HEK293 (cell line): ENCODE measurements around the gene DAO.

ENCODE experiments used
- CTCF ChIA-PET: fragments of 350-600 bp; formaldehyde crosslinking; extraction: SDS; loops from one replicate; lab custom pipeline; 2021; ENCODE audit warnings: antibody characterized with exemption; lab: Yijun Ruan, JAX
- POLR2A ChIA-PET: fragments of 300-600 bp; formaldehyde crosslinking; extraction: SDS; loops from one replicate; lab custom pipeline; 2020; ENCODE audit warnings: antibody characterized with exemption, inconsistent platforms; lab: Yijun Ruan, JAX
- H3K27ac ChIP-seq: fragments of 200-500 bp; sonication (Bioruptor generic); 2 replicates; pipeline ENCODE4 v1.5.1; 2014; ENCODE audit warnings: low read depth, low read length, control low read depth, inconsistent platforms; ENCODE audit errors: extremely low read depth
- H3K36me3 ChIP-seq, 2 experiments: fragments of 200-500 bp in 1 of 2; sonication (Bioruptor generic) in 1 of 2; 1 replicate in 1 of 2; 2 replicates in 1 of 2; pipeline ENCODE4 v1.5.1; 2014 to 2017; ENCODE audit warnings: inconsistent platforms in 2 of 2, low read length in 2 of 2; ENCODE audit not compliant: control insufficient read depth in 2 of 2, insufficient read depth in 1 of 2
- H3K4me1 ChIP-seq: fragments of 200-500 bp; sonication (Bioruptor generic); 2 replicates; pipeline ENCODE4 v1.5.1; 2014; ENCODE audit warnings: mild to moderate bottlenecking, low read length, inconsistent platforms; ENCODE audit not compliant: control insufficient read depth, insufficient read depth
- H3K4me3 ChIP-seq: 2 replicates; pipeline ENCODE4 v1.5.1; 2011; ENCODE audit warnings: low read depth, mild to moderate bottlenecking, control low read depth, low read length, moderate library complexity
- H3K9me3 ChIP-seq: fragments of 200-500 bp; sonication (Bioruptor generic); 2 replicates; pipeline ENCODE4 v1.5.1; 2014; ENCODE audit warnings: low read depth, low read length, inconsistent platforms; ENCODE audit not compliant: control insufficient read depth, insufficient read depth
- EGR2 ChIP-seq: fragments of 450-650 bp; formaldehyde crosslinking; IDR thresholded peaks from 2 replicates; pipeline ENCODE4 v1.5.1; 2016; ENCODE audit warnings: low read depth, missing biosample characterization, missing genetic modification characterization
- KLF10 ChIP-seq: fragments of 450-650 bp; IDR thresholded peaks from 2 replicates; pipeline ENCODE4 v1.5.1; 2018; ENCODE audit warnings: missing biosample characterization, mild to moderate bottlenecking, missing genetic modification characterization
- SP3 ChIP-seq: fragments of 450-650 bp; formaldehyde crosslinking; IDR thresholded peaks from 2 replicates; pipeline ENCODE4 v1.5.1; 2016; ENCODE audit warnings: missing biosample characterization, missing genetic modification characterization
- TRIM28 ChIP-seq: IDR thresholded peaks from 2 replicates; pipeline ENCODE4 v1.6.1; 2011; ENCODE audit warnings: low read length, control low read depth, borderline replicate concordance
- ZEB2 ChIP-seq: fragments of 450-650 bp; formaldehyde crosslinking; IDR thresholded peaks from 2 replicates; pipeline ENCODE4 v1.5.1; 2016; ENCODE audit warnings: missing biosample characterization, missing genetic modification characterization
- ZIC2 ChIP-seq: fragments of 450-650 bp; formaldehyde crosslinking; IDR thresholded peaks from 2 replicates; pipeline ENCODE4 v1.5.1; 2016; ENCODE audit warnings: missing biosample characterization, missing genetic modification characterization
- ZNF114 ChIP-seq: fragments of 450-650 bp; formaldehyde crosslinking; IDR thresholded peaks from 2 replicates; pipeline ENCODE4 v1.5.0; 2017; ENCODE audit warnings: missing biosample characterization, missing genetic modification characterization
- ZNF140 ChIP-seq: fragments of 450-650 bp; formaldehyde crosslinking; IDR thresholded peaks from 2 replicates; pipeline ENCODE4 v1.5.1; 2016; ENCODE audit warnings: missing biosample characterization, missing genetic modification characterization
- ZNF155 ChIP-seq: fragments of 450-650 bp; formaldehyde crosslinking; IDR thresholded peaks from 2 replicates; pipeline ENCODE4 v1.5.1; 2016; ENCODE audit warnings: missing biosample characterization, missing genetic modification characterization
- ZNF202 ChIP-seq: fragments of 450-650 bp; formaldehyde crosslinking; IDR thresholded peaks from 2 replicates; pipeline ENCODE4 v1.5.1; 2016; ENCODE audit warnings: missing biosample characterization, missing genetic modification characterization, borderline replicate concordance
- ZNF211 ChIP-seq: fragments of 450-650 bp; formaldehyde crosslinking; IDR thresholded peaks from 2 replicates; pipeline ENCODE4 v1.5.1; 2016; ENCODE audit warnings: low read depth, missing biosample characterization, missing genetic modification characterization
- ZNF23 ChIP-seq: fragments of 450-650 bp; formaldehyde crosslinking; IDR thresholded peaks from 2 replicates; pipeline ENCODE4 v1.5.1; 2016; ENCODE audit warnings: missing biosample characterization, missing genetic modification characterization, borderline replicate concordance
- ZNF302 ChIP-seq: fragments of 450-650 bp; formaldehyde crosslinking; IDR thresholded peaks from 2 replicates; pipeline ENCODE4 v1.5.1; 2016; ENCODE audit warnings: missing biosample characterization, missing genetic modification characterization, low read depth
- ZNF391 ChIP-seq: fragments of 450-650 bp; formaldehyde crosslinking; IDR thresholded peaks from 2 replicates; pipeline ENCODE4 v1.5.1; 2016; ENCODE audit warnings: low read depth, missing biosample characterization, missing genetic modification characterization, borderline replicate concordance
- ZNF423 ChIP-seq: fragments of 450-650 bp; formaldehyde crosslinking; IDR thresholded peaks from 2 replicates; pipeline ENCODE4 v1.5.1; 2016; ENCODE audit warnings: missing biosample characterization, missing genetic modification characterization
- ZNF426 ChIP-seq: fragments of 450-650 bp; formaldehyde crosslinking; IDR thresholded peaks from 2 replicates; pipeline ENCODE4 v1.5.1; 2017; ENCODE audit warnings: missing biosample characterization, missing genetic modification characterization, mild to moderate bottlenecking, inconsistent platforms, moderate library complexity
- ZNF433 ChIP-seq: fragments of 450-650 bp; formaldehyde crosslinking; IDR thresholded peaks from 2 replicates; pipeline ENCODE4 v1.5.1; 2016; ENCODE audit warnings: missing biosample characterization, missing genetic modification characterization, low read depth
- ZNF473 ChIP-seq: fragments of 450-650 bp; formaldehyde crosslinking; IDR thresholded peaks from 2 replicates; pipeline ENCODE4 v1.5.1; 2017; ENCODE audit warnings: missing biosample characterization, missing genetic modification characterization
- ZNF510 ChIP-seq: fragments of 450-650 bp; formaldehyde crosslinking; IDR thresholded peaks from 2 replicates; pipeline ENCODE4 v1.5.1; 2018; ENCODE audit warnings: mild to moderate bottlenecking, missing genetic modification characterization, missing biosample characterization; ENCODE audit not compliant: insufficient replicate concordance
- ZNF571 ChIP-seq: fragments of 450-650 bp; formaldehyde crosslinking; IDR thresholded peaks from 2 replicates; pipeline ENCODE4 v1.5.0; 2017; ENCODE audit warnings: missing biosample characterization, missing genetic modification characterization
- ZNF580 ChIP-seq: fragments of 450-650 bp; formaldehyde crosslinking; IDR thresholded peaks from 2 replicates; pipeline ENCODE4 v1.5.1; 2016; ENCODE audit warnings: missing biosample characterization, missing genetic modification characterization
- ZNF664 ChIP-seq: fragments of 450-650 bp; formaldehyde crosslinking; IDR thresholded peaks from 2 replicates; pipeline ENCODE4 v1.5.1; 2016; ENCODE audit warnings: missing biosample characterization, missing genetic modification characterization
- ZNF701 ChIP-seq: fragments of 450-650 bp; formaldehyde crosslinking; IDR thresholded peaks from 2 replicates; pipeline ENCODE4 v1.5.1; 2016; ENCODE audit warnings: missing biosample characterization, missing genetic modification characterization
- ZSCAN23 ChIP-seq: fragments of 450-650 bp; formaldehyde crosslinking; IDR thresholded peaks from 2 replicates; pipeline ENCODE4 v1.5.1; 2016; ENCODE audit warnings: missing biosample characterization, missing genetic modification characterization
- ZXDB ChIP-seq: fragments of 450-650 bp; formaldehyde crosslinking; IDR thresholded peaks from 2 replicates; pipeline ENCODE4 v1.5.1; 2016; ENCODE audit warnings: missing biosample characterization, missing genetic modification characterization
- TF ChIP-seq, protein P1 (sequence below): fragments of 450-650 bp; IDR thresholded peaks from 2 replicates; pipeline ENCODE4 v1.5.1; 2018; ENCODE audit warnings: missing biosample characterization, missing genetic modification characterization

The DAO gene

DNA sequence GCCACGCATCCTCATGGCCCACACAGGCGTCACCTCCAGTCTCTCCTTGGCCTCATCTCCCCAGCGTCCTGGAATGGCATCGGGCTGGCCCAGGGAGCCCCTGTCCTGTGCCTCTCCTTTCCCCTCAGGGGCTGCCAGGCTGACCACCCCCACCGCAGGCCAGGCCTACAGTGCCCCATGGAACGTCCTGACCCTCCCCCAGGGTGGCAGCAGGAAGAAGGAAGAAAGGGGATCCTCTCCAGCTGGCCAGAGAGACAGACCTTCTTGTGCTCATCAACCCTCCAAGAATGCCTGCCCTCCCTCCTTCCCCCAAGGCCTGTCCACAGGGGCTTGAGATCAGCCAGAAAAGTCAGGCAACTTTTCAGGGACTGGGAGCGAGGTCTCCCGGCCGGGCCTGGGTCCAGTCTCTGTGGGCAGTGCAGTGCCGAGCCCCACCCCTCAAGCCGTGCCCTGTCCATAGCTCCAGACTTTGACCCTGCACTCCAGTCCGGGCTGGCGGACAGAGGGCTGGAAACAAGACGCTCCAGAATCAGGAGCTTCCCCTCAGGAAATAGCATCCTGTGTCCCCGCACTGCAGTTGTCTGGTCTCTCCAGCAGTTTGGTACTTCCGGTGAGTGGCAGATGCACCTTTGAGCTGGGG lies at the start of gene DAO:
TSS of gene DAO (plus strand) at position 478 of the 640 bp plus-strand sequence. CDS start 4,915 bp downstream, outside the sequence.
- POLR2A ChIA-PET, result no interaction called here
- CTCF ChIA-PET, result interaction anchor here (0.6 to 1.7 kb wide), 6 partner anchors 9 to 739 kb away, joined by 3 to 4 read pairs (median 3); no protein-coding TSS in a partner anchor
- Histone ChIP-seq H3K36me3 (no peaks in the 10 kb centered on the region), H3K4me1 (no peaks in the 10 kb centered on the region), H3K9me3 (no peaks in the 10 kb centered on the region), H3K27ac (no peak within 1 kb of the TSS), H3K4me3 (no peak within 1 kb of the TSS)
- TF ChIP-seq ZNF140 (tag by site-specific recombination) (no peak), ZNF510 (tag by site-specific recombination) (no peak), ZNF114 (tag by site-specific recombination) (no peak), ZNF473 (no peak), ZNF202 (tag by site-specific recombination) (no peak), ZSCAN23 (tag by site-specific recombination) (no peak), ZNF571 (tag by site-specific recombination) (no peak), ZIC2 (tag by site-specific recombination) (no peak), TRIM28 (no peak), ZNF580 (tag by site-specific recombination) (no peak), EGR2 (tag by site-specific recombination) (no peak)

- Histone ChIP-seq H3K4me1 (peaks cover 5% of the 10 kb centered on the region), H3K36me3 (peaks cover 8 to 56% of the 10 kb centered on the region in 2 experiments; a peak in 2 of 3 replicates), H3K9me3 (no peaks in the 10 kb centered on the region), H3K27ac (no peak overlapping the region), H3K4me3 (no peak overlapping the region)
- ChIA-PET CTCF (interaction anchor here (1.8 kb wide), 1 partner anchor 27 kb away, joined by 8 read pairs; no protein-coding TSS in a partner anchor), POLR2A (no interaction called here)
- no peak for TF ChIP-seq ZNF433
- TF ChIP-seq KLF10 (tag by site-specific recombination), result no peak
- no peak for TF ChIP-seq ZXDB (tag by site-specific recombination)
- no peak for TF ChIP-seq ZNF426
- TF ChIP-seq, protein P1, sequence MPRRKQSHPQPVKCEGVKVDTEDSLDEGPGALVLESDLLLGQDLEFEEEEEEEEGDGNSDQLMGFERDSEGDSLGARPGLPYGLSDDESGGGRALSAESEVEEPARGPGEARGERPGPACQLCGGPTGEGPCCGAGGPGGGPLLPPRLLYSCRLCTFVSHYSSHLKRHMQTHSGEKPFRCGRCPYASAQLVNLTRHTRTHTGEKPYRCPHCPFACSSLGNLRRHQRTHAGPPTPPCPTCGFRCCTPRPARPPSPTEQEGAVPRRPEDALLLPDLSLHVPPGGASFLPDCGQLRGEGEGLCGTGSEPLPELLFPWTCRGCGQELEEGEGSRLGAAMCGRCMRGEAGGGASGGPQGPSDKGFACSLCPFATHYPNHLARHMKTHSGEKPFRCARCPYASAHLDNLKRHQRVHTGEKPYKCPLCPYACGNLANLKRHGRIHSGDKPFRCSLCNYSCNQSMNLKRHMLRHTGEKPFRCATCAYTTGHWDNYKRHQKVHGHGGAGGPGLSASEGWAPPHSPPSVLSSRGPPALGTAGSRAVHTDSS, result no peak
- no peak for TF ChIP-seq ZNF473
- no peak for TF ChIP-seq ZEB2 (tag by site-specific recombination)
- TF ChIP-seq SP3 (tag by site-specific recombination), result no peak
- no peak for TF ChIP-seq ZNF701 (tag by site-specific recombination)
These were observed 48.4 kb upstream of the DAO start for GRCh38 chr12:108831309-108831991.

GRCh38 chr12:108832208-108832607 lies 47.7 kb upstream of the DAO start:
- TF ChIP-seq ZNF423, result no peak
- no peak for TF ChIP-seq ZNF211 (tag by site-specific recombination)
- no peak for TF ChIP-seq ZNF302 (tag by site-specific recombination)
- TF ChIP-seq ZNF155, result no peak
- TF ChIP-seq ZNF391 (tag by site-specific recombination), result no peak
- TF ChIP-seq ZNF23 (tag by site-specific recombination), result no peak
- no peak for TF ChIP-seq ZNF664 (tag by site-specific recombination)
- TF ChIP-seq, all 188 proteins: peak for 0
- no peaks in the 10 kb centered on the region for H3K4me1 ChIP-seq
- POLR2A ChIA-PET, result interaction anchor here (1.1 to 1.4 kb wide), 2 partner anchors 9 to 19 kb away, joined by 3 to 5 read pairs; no protein-coding TSS in a partner anchor
- no peak overlapping the region for H3K27ac ChIP-seq
- no peak overlapping the region for H3K4me3 ChIP-seq
- CTCF ChIA-PET, result interaction anchor here (0.6 to 2.2 kb wide), 4 partner anchors 21 to 262 kb away, joined by 3 to 10 read pairs (median 6); no protein-coding TSS in a partner anchor
- H3K9me3 ChIP-seq, result no peaks in the 10 kb centered on the region
- peaks cover 8 to 56% of the 10 kb centered on the region in 2 experiments; a peak in 2 of 3 replicates for H3K36me3 ChIP-seq
